Central memory CD4-positive, alpha-beta T cell (primary cell): Measurements from ENCODE around the gene FAM124A.

Source experiments
- DNase-seq: peaks from one replicate; pipeline ENCODE4 v3.0.0; 2022

The FAM124A gene

GRCh38 chr13:51243832-51244231 lies 21.6 kb downstream of the FAM124A start:
- no peak for DNase-seq

- no peak for DNase-seq
Observed at GRCh38 chr13:51244637-51245405, 22.6 kb downstream of the FAM124A start.

GRCh38 chr13:51245583-51245982 lies 23.4 kb downstream of the FAM124A start:
- DNase-seq = no peak

- DNase-seq = no peak
Observed at GRCh38 chr13:51246025-51246417, 23.8 kb downstream of the FAM124A start.

- DNase-seq = no peak
Observed at GRCh38 chr13:51246418-51247277, 24.4 kb downstream of the FAM124A start.

- DNase-seq = no peak
Observed at GRCh38 chr13:51249255-51249654, 27.1 kb downstream of the FAM124A start.

GRCh38 chr13:51249770-51250741 lies 27.9 kb downstream of the FAM124A start:
- no peak for DNase-seq

- no peak for DNase-seq
Observed at GRCh38 chr13:51251480-51251879, 29.3 kb downstream of the FAM124A start.

- DNase-seq = no peak
Observed at GRCh38 chr13:51252954-51253532, 30.8 kb downstream of the FAM124A start.

- DNase-seq = no peak
Observed at GRCh38 chr13:51255556-51255955, 33.4 kb downstream of the FAM124A start.

- DNase-seq = no peak
Observed at GRCh38 chr13:51257187-51257586, 35.0 kb downstream of the FAM124A start.

- no peak for DNase-seq
Observed at GRCh38 chr13:51258612-51259548, 36.7 kb downstream of the FAM124A start.

- DNase-seq = no peak
Observed at GRCh38 chr13:51260154-51260553, 38.0 kb downstream of the FAM124A start.

- no peak for DNase-seq
Observed at GRCh38 chr13:51261610-51262249, 39.5 kb downstream of the FAM124A start.

- DNase-seq = no peak
Observed at GRCh38 chr13:51262501-51263211, 40.5 kb downstream of the FAM124A start.

GRCh38 chr13:51266642-51267041 lies 44.4 kb downstream of the FAM124A start:
- DNase-seq = no peak

GRCh38 chr13:51267622-51268021 lies 45.4 kb downstream of the FAM124A start:
- no peak for DNase-seq

GRCh38 chr13:51269039-51269438 lies 46.8 kb downstream of the FAM124A start:
- DNase-seq = no peak

- no peak for DNase-seq
Observed at GRCh38 chr13:51270623-51271415, 48.6 kb downstream of the FAM124A start.
